Measurements from ENCODE around the gene FBLN2.

GRCh38 chr3:13590841-13591520 is 42.1 kb downstream of the FBLN2 start:
- TF ChIP-seq CTCF (IDR thresholded peaks at IDR 0.05) (no peak), RXRA (IDR thresholded peaks at IDR 0.05; ENCODE audit: borderline replicate concordance, low read depth) (no peak), REST (IDR thresholded peaks at IDR 0.05; ENCODE audit: low read depth, low read length) (no peak), MXI1 (IDR thresholded peaks at IDR 0.05; ENCODE audit: low read depth, low read length) (no peak)

Measured in SK-N-SH (cell line).